Body of pancreas (tissue), 4 donors: ENCODE results near the gene CTSS. TPM values are rescaled to one million over a fixed set of nuclear protein-coding genes. Genes with fewer than 3 reads are reported as not detected.

Experiments
- ATAC-seq: fragments of 150-250 bp; one replicate; pipeline ENCODE4 v1.9.1; 2016
- DNase-seq, 4 donors: peaks; one replicate each; pipeline ENCODE4 v3.0.0-alpha.2; 2019
- H3K27ac ChIP-seq, 4 donors: fragments of 200-600 bp; sonication (generic); 1 replicate in 3 of 4; 2 replicates in 1 of 4; pipeline versions ENCODE4 v1.5.1 to v1.6.1; 2016 to 2019; ENCODE audit warnings: mild to moderate bottlenecking in 1 of 4, mixed read lengths in 1 of 4, moderate library complexity in 1 of 4
- H3K27me3 ChIP-seq, 2 donors: fragments of 200-600 bp; sonication (generic); one replicate each; pipeline ENCODE4 v1.6.0; 2016; ENCODE audit warnings: mild to moderate bottlenecking in 1 of 2
- H3K36me3 ChIP-seq, 2 donors: fragments of 200-600 bp; sonication (generic); replicated peaks in 1 of 2; 2 replicates each; pipeline ENCODE4 v1.5.1; 2016; ENCODE audit warnings: low read depth in 2 of 2; ENCODE audit not compliant: insufficient read depth in 1 of 2
- H3K4me1 ChIP-seq: fragments of 200-600 bp; sonication (generic); one replicate; pipeline ENCODE4 v1.6.0; 2016
- H3K4me3 ChIP-seq, 2 donors: fragments of 200-600 bp; sonication (generic); 1 replicate in 1 of 2; 2 replicates in 1 of 2; pipeline ENCODE4 v1.5.1; 2016 to 2019
- H3K9me3 ChIP-seq, 3 donors: fragments of 200-600 bp; sonication (generic); 1 replicate in 2 of 3; 2 replicates in 1 of 3; pipeline ENCODE4 v1.5.1; 2016
- CTCF ChIP-seq, 7 experiments: fragments of 450-650 bp in 4 of 7; fragments of 200-600 bp in 3 of 7; sonication (generic) in 3 of 7; IDR thresholded peaks; one replicate each; pipeline ENCODE4 v1.5.1; 2016 to 2019; ENCODE audit warnings: antibody characterized with exemption in 7 of 7
- POLR2A ChIP-seq, 3 donors: fragments of 450-650 bp; IDR thresholded peaks; one replicate each; pipeline ENCODE4 v1.6.1; 2016; ENCODE audit warnings: antibody characterized with exemption in 3 of 3, mild to moderate bottlenecking in 2 of 3
- WGBS, 2 donors: methylation state at CpG; one replicate each; pipeline ENCODE4 v1.1.5; 2017; 5-methylcytosine and 5-hydroxymethylcytosine counted together
- intact Hi-C: fragments of 100-400 bp; cut with DNase I; formaldehyde crosslinking; loops from one replicate; pipeline ENCODE4 v1.15.1; 2023
- total RNA-seq, 2 donors: library from RNA; depleted of rRNA; stranded (reverse); fragments of >200 nt; gene quantifications; one replicate each; pipeline ENCODE4 v1.1.0, GENCODE V29; 2016

The CTSS gene
- total RNA-seq, result 10 to 100 TPM in 1 of 2 donors, 1 to 10 TPM in 1; 3.6 to 30.6 TPM

- peak in 2 of 3 donors; percentile 28 to 38 for TF ChIP-seq POLR2A (IDR thresholded peaks at IDR 0.05)
- TF ChIP-seq CTCF (IDR thresholded peaks at IDR 0.05), result no peak
- Histone ChIP-seq H3K4me1 (no peaks in the 10 kb centered on the region), H3K27me3 (no peaks in the 10 kb centered on the region), H3K36me3 (no peaks in the 10 kb centered on the region), H3K27ac (peak within 1 kb of the TSS in 3 of 4 donors; percentile 57 to 74 (median 66)), H3K4me3 (no peak within 1 kb of the TSS), H3K9me3 (no peaks in the 10 kb centered on the region)
- 11 to 17% methylated on average over 4 of the region's 4 CpGs for WGBS, 2 donors
- ATAC-seq (peak; percentile 73), DNase-seq (no peak)
- intact Hi-C loops, result no loop called here
These were observed at the start of gene CTSS for GRCh38 chr1:150765296-150765976. TSS of gene CTSS (minus strand) at chr1:150765778. CDS start at chr1:150764763, 1,015 bp downstream.

- intact Hi-C loops, result no loop called here
- Histone ChIP-seq H3K27me3 (no peaks in the 10 kb centered on the region), H3K4me3 (no peak overlapping the region), H3K36me3 (peaks cover 0 to 31% of the 10 kb centered on the region in 2 donors), H3K9me3 (no peaks in the 10 kb centered on the region), H3K4me1 (peaks cover 10% of the 10 kb centered on the region), H3K27ac (no peak overlapping the region)
- ATAC-seq (peak; percentile 79), DNase-seq (peak; percentile 56 to 75 (median 64))
- TF ChIP-seq CTCF (IDR thresholded peaks at IDR 0.05) (peak in 6 of 7 experiments; percentile 34 to 72 (median 59)), POLR2A (IDR thresholded peaks at IDR 0.05) (no peak)
- 45 to 49% methylated on average over 5 of the region's 5 CpGs for WGBS, 2 donors
These were observed 47.6 kb upstream of the CTSS start for GRCh38 chr1:150813028-150813707.

GRCh38 chr1:150810958-150811659, 45.5 kb upstream of the CTSS start:
- Histone ChIP-seq H3K27me3 (no peaks in the 10 kb centered on the region), H3K9me3 (no peaks in the 10 kb centered on the region), H3K4me3 (no peak overlapping the region), H3K4me1 (peaks cover 10% of the 10 kb centered on the region), H3K36me3 (peaks cover 0 to 20% of the 10 kb centered on the region in 2 donors), H3K27ac (no peak overlapping the region)
- no peak for ATAC-seq
- TF ChIP-seq POLR2A (IDR thresholded peaks at IDR 0.05) (no peak), CTCF (IDR thresholded peaks at IDR 0.05) (no peak)
- no peak for DNase-seq
- intact Hi-C loops, result no loop called here
- 25 to 29% methylated on average over 9 of the region's 9 CpGs for WGBS, 2 donors

- TF ChIP-seq POLR2A (IDR thresholded peaks at IDR 0.05) (no peak), CTCF (IDR thresholded peaks at IDR 0.05) (no peak)
- no peaks in the 10 kb centered on the region for H3K27me3 ChIP-seq
- H3K9me3 ChIP-seq, result no peaks in the 10 kb centered on the region
- H3K27ac ChIP-seq, result no peak overlapping the region
- 83 to 86% methylated on average over 3 of the region's 3 CpGs for WGBS, 2 donors
- intact Hi-C loops, result no loop called here
- H3K36me3 ChIP-seq, result peaks cover 0 to 17% of the 10 kb centered on the region in 2 donors
- ATAC-seq (no peak), DNase-seq (no peak)
- peaks cover 10% of the 10 kb centered on the region for H3K4me1 ChIP-seq
- no peak overlapping the region for H3K4me3 ChIP-seq
These were observed 44.1 kb upstream of the CTSS start for GRCh38 chr1:150809651-150810050.
